Panc1 (cell line): ENCODE measurements around the gene CAMKV.

ENCODE experiments used
- CTCF ChIP-seq: fragments of 450-650 bp; IDR thresholded peaks from 2 replicates; pipeline ENCODE4 v1.5.1; 2017; ENCODE audit warnings: mild to moderate bottlenecking
- POLR2AphosphoS5 ChIP-seq: IDR thresholded peaks from 2 replicates; pipeline ENCODE4 v1.6.1; 2012; ENCODE audit warnings: mild to moderate bottlenecking, low read depth, low read length, moderate library complexity
- REST ChIP-seq, 2 experiments: IDR thresholded peaks; 2 replicates each; pipeline ENCODE4 v1.6.1; 2011 to 2012; ENCODE audit warnings: low read depth in 2 of 2, control low read depth in 1 of 2, low read length in 1 of 2, mild to moderate bottlenecking in 1 of 2, moderate library complexity in 1 of 2; ENCODE audit not compliant: insufficient read depth in 1 of 2
- SIN3A ChIP-seq: IDR thresholded peaks from 2 replicates; pipeline ENCODE4 v1.6.1; 2012; ENCODE audit warnings: low read depth, mild to moderate bottlenecking, low read length, moderate library complexity, borderline replicate concordance; ENCODE audit not compliant: insufficient read depth

- TF ChIP-seq CTCF: no peak
- TF ChIP-seq SIN3A: no peak
- TF ChIP-seq REST (IDR thresholded peaks at IDR 0.05; ENCODE audit: insufficient read depth in 1 of 2, low read depth in 2 of 2, low read length in 1 of 2): no peak
- TF ChIP-seq POLR2AphosphoS5: no peak
Observed at GRCh38 chr3:49910409-49911123, 40.9 kb upstream of the CAMKV start.
